GM23248 (cell line): ENCODE results near the gene TLX3. TPM values are rescaled to one million over a fixed set of nuclear protein-coding genes. Genes with fewer than 3 reads are reported as not detected.

Experiments used
- DNase-seq: peaks from one replicate; pipeline ENCODE4 v3.0.0-alpha.2; 2015
- H2AFZ ChIP-seq: fragments of 200-600 bp; sonication (generic); 2 replicates; pipeline ENCODE4 v1.6.1; 2016; ENCODE audit warnings: antibody characterized with exemption
- H3F3A ChIP-seq: fragments of 200-600 bp; sonication (generic); 2 replicates; pipeline ENCODE4 v1.6.1; 2016; ENCODE audit warnings: mild to moderate bottlenecking, antibody characterized with exemption, mixed run types; ENCODE audit not compliant: insufficient read depth
- H3K27ac ChIP-seq: fragments of 200-600 bp; sonication (generic); 2 replicates; pipeline ENCODE4 v1.5.1; 2016; ENCODE audit warnings: mild to moderate bottlenecking
- H3K27me3 ChIP-seq: fragments of 200-600 bp; sonication (generic); replicated peaks from 2 replicates; pipeline ENCODE4 v1.6.1; 2016; ENCODE audit warnings: mild to moderate bottlenecking; ENCODE audit not compliant: insufficient read depth
- H3K36me3 ChIP-seq: fragments of 200-600 bp; sonication (generic); 2 replicates; pipeline ENCODE4 v1.6.1; 2016; ENCODE audit warnings: low read depth, mild to moderate bottlenecking
- H3K4me1 ChIP-seq: fragments of 200-600 bp; sonication (generic); 2 replicates; pipeline ENCODE4 v1.6.1; 2016; ENCODE audit warnings: mild to moderate bottlenecking; ENCODE audit not compliant: insufficient read depth
- H3K4me2 ChIP-seq: fragments of 200-600 bp; sonication (generic); one replicate; pipeline ENCODE4 v1.6.1; 2016; ENCODE audit warnings: mild to moderate bottlenecking; ENCODE audit not compliant: unreplicated experiment
- H3K4me3 ChIP-seq: fragments of 200-600 bp; sonication (generic); 2 replicates; pipeline ENCODE4 v1.5.1; 2016; ENCODE audit warnings: mild to moderate bottlenecking
- H3K79me2 ChIP-seq: fragments of 200-600 bp; sonication (generic); 2 replicates; pipeline ENCODE4 v1.6.1; 2016; ENCODE audit warnings: mild to moderate bottlenecking; ENCODE audit not compliant: insufficient read depth
- H3K9ac ChIP-seq: fragments of 200-600 bp; sonication (generic); 2 replicates; pipeline ENCODE4 v1.6.1; 2016; ENCODE audit warnings: mild to moderate bottlenecking
- H3K9me2 ChIP-seq: fragments of 200-600 bp; sonication (generic); 2 replicates; pipeline ENCODE4 v1.6.1; 2016; ENCODE audit warnings: mixed run types, mild to moderate bottlenecking, moderate library complexity; ENCODE audit not compliant: insufficient read depth
- H3K9me3 ChIP-seq: fragments of 200-600 bp; sonication (generic); one replicate; pipeline ENCODE4 v1.6.1; 2017; ENCODE audit warnings: low read depth
- H4K20me1 ChIP-seq: fragments of 200-600 bp; sonication (generic); 2 replicates; pipeline ENCODE4 v1.6.0; 2016; ENCODE audit not compliant: insufficient read depth
- EZH2 ChIP-seq: fragments of 200-600 bp; sonication (generic); IDR thresholded peaks from 2 replicates; pipeline ENCODE4 v1.6.1; 2018; ENCODE audit warnings: antibody characterized with exemption, mild to moderate bottlenecking; ENCODE audit not compliant: insufficient read depth, poor library complexity, severe bottlenecking
- EZH2phosphoT487 ChIP-seq: fragments of 200-600 bp; sonication (generic); IDR thresholded peaks from 2 replicates; pipeline ENCODE4 v1.6.1; 2018; ENCODE audit warnings: antibody characterized with exemption, moderate library complexity, mild to moderate bottlenecking, low read depth; ENCODE audit not compliant: insufficient read depth
- WGBS, 2 experiments: methylation state at CpG; one replicate each; pipeline ENCODE4 v1.1.6; 2015 to 2017; ENCODE audit warnings: low lambda C conversion rate in 2 of 2, low coverage in 1 of 2; ENCODE audit errors: missing lambda C conversion rate in 2 of 2; 5-methylcytosine and 5-hydroxymethylcytosine counted together
- in situ Hi-C: fragments of 300-500 bp; cut with MboI; formaldehyde crosslinking; loops from 2 replicates; pipeline ENCODE4 v1.15.0; 2020
- polyA plus RNA-seq: library from polyadenylated mRNA; unstranded; fragments of >200 nt; fragmentation: Nextera tagmentation; extraction: Ambion mirVana; gene quantifications from 2 replicates; pipeline ENCODE4 v1.2.1, GENCODE V29; 2016
- total RNA-seq: library from RNA; depleted of rRNA; stranded (reverse); fragments of >200 nt; shearing (Covaris generic); gene quantifications from 2 replicates; pipeline ENCODE4 v1.2.3, GENCODE V29; 2014

Gene TLX3
- total and polyA plus RNA-seq, 2 experiments from 2014 or later, result not detected

- no peaks in the 10 kb centered on the region for H3K36me3 ChIP-seq
- H3K4me3 ChIP-seq, result no peak overlapping the region
- H3K27ac ChIP-seq, result no peak overlapping the region
- H3K9me2 ChIP-seq, result no peaks in the 10 kb centered on the region
- no peak for DNase-seq
- no peak overlapping the region for H2AFZ ChIP-seq
- peaks cover 11% of the 10 kb centered on the region for H3F3A ChIP-seq
- no peak overlapping the region for H3K4me2 ChIP-seq
- H4K20me1 ChIP-seq, result no peaks in the 10 kb centered on the region
- no peak overlapping the region for H3K9ac ChIP-seq
- in situ Hi-C loops, result no loop called here
- H3K79me2 ChIP-seq, result no peaks in the 10 kb centered on the region
- 68 to 71% methylated on average over 2 of the region's 2 CpGs for WGBS, 2 experiments
- H3K9me3 ChIP-seq, result no peaks in the 10 kb centered on the region
- peaks cover 8% of the 10 kb centered on the region for H3K4me1 ChIP-seq
- H3K27me3 ChIP-seq, result no peaks in the 10 kb centered on the region
- TF ChIP-seq EZH2phosphoT487, result no peak
- no peak for TF ChIP-seq EZH2
Observed at GRCh38 chr5:171264843-171265242, 44.2 kb upstream of the TLX3 start.

GRCh38 chr5:171268700-171269620, 40.1 kb upstream of the TLX3 start:
- Histone ChIP-seq H3K9ac (no peak overlapping the region), H3F3A (peaks cover 31% of the 10 kb centered on the region), H3K79me2 (no peaks in the 10 kb centered on the region), H3K9me3 (no peaks in the 10 kb centered on the region), H3K4me3 (no peak overlapping the region), H3K27me3 (no peaks in the 10 kb centered on the region), H3K9me2 (no peaks in the 10 kb centered on the region), H3K27ac (peak overlapping the region; percentile 83), H4K20me1 (no peaks in the 10 kb centered on the region), H3K36me3 (no peaks in the 10 kb centered on the region), H2AFZ (0 out of 2 replicates have a peak overlapping the region, but pooled peaks have one; percentile 12), H3K4me2 (peak overlapping the region; percentile 56), H3K4me1 (peaks cover 39% of the 10 kb centered on the region)
- in situ Hi-C loops, result no loop called here
- 54 to 55% methylated on average over 7 of the region's 7 CpGs for WGBS, 2 experiments
- TF ChIP-seq EZH2 (no peak), EZH2phosphoT487 (no peak)
- no peak for DNase-seq

- Histone ChIP-seq H3K9me2 (no peaks in the 10 kb centered on the region), H3K4me2 (peak overlapping the region; percentile 56), H3K9ac (peak overlapping the region; percentile 41), H3K79me2 (no peaks in the 10 kb centered on the region), H3K27me3 (no peaks in the 10 kb centered on the region), H3F3A (peaks cover 31% of the 10 kb centered on the region), H3K27ac (peak overlapping the region; percentile 83), H3K4me1 (peaks cover 39% of the 10 kb centered on the region), H2AFZ (0 out of 2 replicates have a peak overlapping the region, but pooled peaks have one; percentile 12), H3K36me3 (no peaks in the 10 kb centered on the region), H3K4me3 (no peak overlapping the region), H4K20me1 (no peaks in the 10 kb centered on the region), H3K9me3 (no peaks in the 10 kb centered on the region)
- peak; percentile 82 for DNase-seq
- 14 to 25% methylated on average over 2 of the region's 2 CpGs for WGBS, 2 experiments
- TF ChIP-seq EZH2phosphoT487, result no peak
- no peak for TF ChIP-seq EZH2
- in situ Hi-C loops, result no loop called here
Observed at GRCh38 chr5:171269717-171270116, 39.3 kb upstream of the TLX3 start.

GRCh38 chr5:171270136-171270535, 38.9 kb upstream of the TLX3 start:
- peak overlapping the region; percentile 83 for H3K27ac ChIP-seq
- H3K79me2 ChIP-seq, result no peaks in the 10 kb centered on the region
- no peak overlapping the region for H2AFZ ChIP-seq
- no peaks in the 10 kb centered on the region for H4K20me1 ChIP-seq
- H3K27me3 ChIP-seq, result no peaks in the 10 kb centered on the region
- WGBS, 2 experiments, result 85 to 86% methylated on average over 3 of the region's 3 CpGs
- peaks cover 31% of the 10 kb centered on the region for H3F3A ChIP-seq
- DNase-seq, result peak; percentile 49
- no peaks in the 10 kb centered on the region for H3K9me3 ChIP-seq
- H3K4me3 ChIP-seq, result no peak overlapping the region
- TF ChIP-seq EZH2phosphoT487 (no peak), EZH2 (no peak)
- no peaks in the 10 kb centered on the region for H3K36me3 ChIP-seq
- H3K9me2 ChIP-seq, result no peaks in the 10 kb centered on the region
- H3K9ac ChIP-seq, result peak overlapping the region; percentile 41
- peaks cover 39% of the 10 kb centered on the region for H3K4me1 ChIP-seq
- peak overlapping the region; percentile 56 for H3K4me2 ChIP-seq
- in situ Hi-C loops, result no loop called here
